GM19025 (cell line): ENCODE data around the gene TMC8.
"Not testable (repeated sequence)": the region's sequence is repeated elsewhere in the genome, so short reads cannot be mapped to it uniquely, and the experiment has no call there.

Source experiments
- ATAC-seq: cut with Tn5 transposase; IDR thresholded peaks from one replicate; pipeline ENCODE4 v1.9.1; 2021; ENCODE audit warnings: mild to moderate bottlenecking, low read depth, moderate library complexity; ENCODE audit not compliant: unreplicated experiment

The TMC8 gene

GRCh38 chr17:78133179-78133951, 2.8 kb downstream of the TMC8 start:
- no peak for ATAC-seq

GRCh38 chr17:78133971-78134898, 3.7 kb downstream of the TMC8 start:
- no peak for ATAC-seq

GRCh38 chr17:78134899-78135385, 4.4 kb downstream of the TMC8 start:
- no peak for ATAC-seq

- no peak for ATAC-seq
Observed at GRCh38 chr17:78135858-78136500, 5.4 kb downstream of the TMC8 start.

DNA sequence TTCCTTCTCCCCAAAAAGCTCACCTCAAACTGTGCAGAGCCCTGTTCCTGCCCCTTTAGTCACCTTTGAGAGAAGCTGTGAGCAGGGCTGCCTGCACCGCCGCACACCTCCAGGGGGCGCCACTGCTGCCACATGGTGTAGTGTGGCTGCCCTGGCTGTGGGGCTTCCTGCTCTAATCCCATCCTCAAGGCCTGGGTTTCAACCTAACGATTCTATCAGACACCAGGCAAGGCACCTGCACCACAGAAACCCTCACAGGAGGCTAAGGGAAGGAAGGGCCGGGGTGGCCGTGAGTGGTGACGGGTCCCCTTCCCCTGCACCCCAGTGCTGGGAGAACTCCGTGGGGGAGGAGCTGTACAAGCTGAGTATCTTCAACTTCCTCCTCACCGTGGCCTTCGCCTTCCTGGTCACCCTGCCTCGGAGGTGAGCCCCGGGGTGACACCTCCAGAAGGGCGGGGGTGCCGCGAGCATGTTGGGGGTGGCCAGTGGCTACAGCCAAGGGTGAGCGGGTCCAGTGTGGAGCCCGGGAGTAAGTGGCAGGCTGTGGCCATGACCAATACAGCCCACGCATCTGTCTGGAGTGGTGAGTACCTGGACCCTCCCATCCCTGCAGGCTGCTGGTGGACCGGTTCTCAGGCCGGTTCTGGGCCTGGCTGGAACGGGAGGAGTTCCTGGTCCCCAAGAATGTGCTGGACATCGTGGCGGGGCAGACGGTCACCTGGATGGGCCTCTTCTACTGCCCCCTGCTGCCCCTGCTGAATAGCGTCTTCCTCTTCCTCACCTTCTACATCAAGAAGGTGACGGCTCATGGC, 7.0 kb downstream of the TMC8 start:
- ATAC-seq: no peak

GRCh38 chr17:78138204-78139060, 7.9 kb downstream of the TMC8 start:
- no peak for ATAC-seq

DNA sequence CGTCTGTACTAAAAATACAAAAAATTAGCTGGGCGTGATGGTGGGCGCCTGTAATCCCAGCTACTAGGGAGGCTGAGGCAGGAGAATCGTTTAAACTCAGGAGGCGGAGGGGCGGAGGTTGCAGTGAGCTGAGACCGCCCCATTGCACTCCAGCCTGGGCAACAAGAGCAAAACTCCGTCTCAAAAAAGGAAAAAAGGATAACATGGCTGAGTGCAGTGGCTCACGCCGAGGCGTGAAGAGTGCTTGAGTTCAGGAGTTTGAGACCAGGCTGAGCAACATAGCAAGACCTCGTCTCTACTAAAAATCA, 9.2 kb downstream of the TMC8 start:
- not testable (repeated sequence) for ATAC-seq

DNA sequence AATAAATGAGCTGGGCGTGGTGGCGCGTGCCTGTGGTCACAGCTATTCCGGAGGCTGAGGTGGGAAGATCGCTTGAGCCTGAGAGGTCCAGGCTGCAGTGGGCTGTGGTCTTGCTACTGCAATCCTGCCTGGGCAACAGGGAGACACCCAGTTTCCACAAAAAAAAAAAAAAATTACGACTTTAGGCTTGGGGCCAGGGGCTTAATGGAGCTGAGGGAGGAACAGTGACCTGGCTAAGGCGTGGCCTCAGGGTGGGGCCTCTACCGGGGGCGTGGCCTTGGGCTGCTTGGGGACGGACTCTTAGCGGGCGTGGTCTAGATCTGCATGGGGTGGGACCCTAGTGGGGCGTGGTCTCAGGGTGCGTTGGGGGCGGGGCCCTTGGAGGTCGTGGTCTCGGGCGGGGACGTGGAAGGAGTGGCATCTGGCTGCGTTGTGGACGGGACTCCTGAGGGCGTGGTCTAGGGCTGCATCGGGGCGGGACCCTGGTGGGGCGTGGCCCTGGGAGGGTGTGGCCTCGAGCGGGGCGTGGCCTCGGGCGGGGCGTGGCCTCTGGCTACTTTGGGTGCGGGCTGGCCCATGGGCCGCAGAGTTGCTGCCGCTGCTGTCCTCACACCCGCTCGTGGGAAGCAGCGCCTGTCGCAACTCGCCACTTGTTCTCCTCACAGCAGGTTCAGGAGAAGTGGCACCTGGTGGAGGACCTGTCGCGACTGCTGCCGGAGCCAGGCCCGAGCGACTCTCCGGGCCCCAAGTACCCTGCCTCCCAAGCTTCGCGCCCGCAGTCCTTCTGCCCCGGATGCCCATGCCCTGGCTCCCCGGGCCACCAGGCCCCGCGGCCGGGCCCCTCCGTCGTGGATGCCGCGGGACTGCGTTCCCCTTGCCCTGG, 9.8 kb downstream of the TMC8 start:
- peak; percentile 70 for ATAC-seq

GRCh38 chr17:78141437-78142118, 11.0 kb downstream of the TMC8 start:
- ATAC-seq: no peak

DNA sequence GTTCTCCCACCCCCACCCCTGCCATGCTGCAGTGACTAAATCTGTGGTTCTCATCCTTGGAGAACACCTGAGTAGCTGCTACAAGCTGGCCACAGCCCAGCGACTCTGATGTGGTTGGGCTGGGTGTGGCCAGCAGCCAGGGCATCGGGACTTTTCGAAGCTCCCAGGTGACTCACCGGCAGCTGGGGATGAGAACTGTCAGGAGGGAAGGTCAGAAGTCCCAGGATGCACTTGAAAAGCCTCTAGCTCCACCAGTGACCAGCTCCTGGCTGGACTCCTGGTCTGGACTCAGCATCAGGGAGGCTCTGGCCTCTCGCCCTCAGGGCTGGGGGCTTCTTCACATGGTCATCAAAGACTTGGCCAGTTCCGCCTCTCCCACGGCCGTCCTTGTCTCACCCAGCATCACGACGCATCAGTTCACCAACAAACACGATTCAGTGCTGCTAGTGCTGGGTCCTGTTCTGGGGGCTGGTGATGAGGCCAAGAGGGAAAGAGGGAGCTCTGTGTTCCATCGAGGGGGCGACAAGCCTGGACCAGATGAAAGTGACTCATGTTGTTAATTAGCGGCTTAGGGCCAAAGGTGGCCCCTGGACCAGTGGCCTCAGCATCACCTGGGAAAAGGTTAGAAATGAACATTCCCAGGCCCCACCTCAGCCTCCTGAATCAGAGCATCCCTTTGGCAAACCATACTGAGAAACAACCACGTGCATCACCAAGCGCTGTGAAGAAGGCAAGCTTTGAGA, 11.7 kb downstream of the TMC8 start:
- no peak for ATAC-seq

- no peak for ATAC-seq
Observed at GRCh38 chr17:78143214-78144146, 12.9 kb downstream of the TMC8 start.

DNA sequence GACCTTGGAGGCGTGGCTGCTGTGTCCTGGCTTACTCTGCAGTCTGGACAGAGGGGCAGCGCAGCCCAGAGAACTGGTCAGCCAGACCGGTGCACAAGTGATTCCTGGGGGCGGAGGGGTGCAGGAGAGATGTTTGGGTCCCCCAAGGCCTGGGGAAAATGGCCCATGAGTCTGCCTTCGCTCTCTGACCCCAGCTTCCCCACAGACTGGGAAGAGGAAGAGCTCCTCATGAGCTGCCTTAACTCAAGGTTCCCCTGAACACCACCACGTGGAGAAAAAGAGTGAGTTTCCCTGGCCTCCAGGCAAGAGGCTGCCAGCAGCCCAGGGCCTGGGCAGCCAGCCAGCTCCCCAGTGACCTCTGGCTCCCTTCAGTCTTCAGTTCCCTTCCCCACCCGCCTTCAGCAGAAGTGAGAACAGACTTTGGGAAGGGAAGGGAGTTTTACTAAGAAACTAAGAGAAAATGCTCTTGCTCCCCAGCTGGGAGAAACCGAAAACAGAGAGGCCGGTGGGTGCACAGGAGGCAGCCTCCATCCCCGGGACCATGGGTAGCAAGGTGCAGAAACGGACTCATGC, 13.7 kb downstream of the TMC8 start:
- ATAC-seq: no peak

GRCh38 chr17:78144736-78145641, 14.4 kb downstream of the TMC8 start:
- no peak for ATAC-seq

DNA sequence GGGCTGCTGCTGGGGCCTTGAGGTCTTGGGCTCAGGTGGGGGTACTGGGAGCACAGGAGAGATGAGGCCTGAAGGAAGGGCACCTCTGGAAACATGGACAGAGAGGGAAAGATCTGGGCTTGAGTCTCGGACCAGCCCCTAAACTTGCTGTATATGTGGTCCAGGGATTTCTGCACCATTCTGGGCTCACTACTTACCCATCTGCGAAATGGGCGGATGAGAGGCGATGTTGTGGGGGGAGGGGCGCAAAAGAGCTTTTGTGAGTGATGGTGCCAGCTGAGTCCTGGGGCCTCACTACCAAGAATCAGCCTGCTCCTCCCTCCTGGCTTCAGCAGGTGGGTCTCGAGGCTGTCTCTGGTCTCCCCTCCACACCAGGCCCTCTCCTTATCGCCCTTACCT, 15.9 kb downstream of the TMC8 start:
- no peak for ATAC-seq

DNA sequence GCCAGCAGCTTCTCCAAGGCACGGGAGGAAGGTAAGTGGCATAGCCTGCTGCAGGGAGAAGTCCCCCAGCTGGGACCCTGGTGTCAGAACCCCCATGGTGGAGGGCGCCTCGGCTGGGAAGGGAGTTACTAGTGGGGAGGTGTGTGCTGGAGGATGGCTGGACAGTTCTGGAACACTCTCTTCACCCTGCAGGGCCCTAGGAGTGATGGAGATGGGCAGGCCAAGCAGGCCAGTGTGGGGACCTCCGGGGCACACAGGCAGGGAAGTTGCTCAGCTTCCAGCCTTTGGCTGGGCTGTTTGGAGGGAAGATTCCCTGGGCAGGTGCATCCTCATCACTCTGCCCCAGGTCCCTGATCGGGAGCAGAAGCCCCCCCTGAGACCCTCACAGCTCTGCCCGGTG, 16.3 kb downstream of the TMC8 start:
- ATAC-seq: no peak
